ENCODE measurements around the gene TTLL5. TPM values are rescaled to one million over a fixed set of nuclear protein-coding genes. Genes with fewer than 3 reads are reported as not detected.

The TTLL5 gene
- total RNA-seq, 2 experiments from 2014 or later: 28.9 to 43.4 TPM

GRCh38 chr14:75715926-75716780 lies 55.1 kb downstream of the TTLL5 start:
- CTCF ChIA-PET: interaction anchor here (1.1 kb wide), 1 partner anchor 13 kb away, joined by 4 read pairs; no protein-coding TSS in a partner anchor
- Mint-ChIP-seq H3K9me3 (ENCODE audit: low read depth) (no peaks in the 10 kb centered on the region), H3K4me1 (peaks cover 2% of the 10 kb centered on the region), H3K4me3 (no peak overlapping the region), H3K27ac (no peak overlapping the region), H3K27me3 (no peaks in the 10 kb centered on the region), H3K36me3 (peaks cover 12% of the 10 kb centered on the region)
- DNase-seq (no peak), ATAC-seq (no peak)

GRCh38 chr14:75717729-75718128 lies 56.7 kb downstream of the TTLL5 start:
- no peak for ATAC-seq
- Mint-ChIP-seq H3K4me1 (peaks cover 2% of the 10 kb centered on the region), H3K36me3 (peaks cover 22% of the 10 kb centered on the region), H3K27ac (no peak overlapping the region), H3K27me3 (no peaks in the 10 kb centered on the region), H3K4me3 (no peak overlapping the region), H3K9me3 (ENCODE audit: low read depth) (no peaks in the 10 kb centered on the region)
- no peak for DNase-seq
- CTCF ChIA-PET: interaction anchor here (1.1 to 1.5 kb wide), 3 partner anchors 9 to 265 kb away, joined by 3 to 5 read pairs (median 4); no protein-coding TSS in a partner anchor

GRCh38 chr14:75718199-75718598 lies 57.2 kb downstream of the TTLL5 start:
- no peak overlapping the region for H3K4me3 Mint-ChIP-seq
- no peaks in the 10 kb centered on the region for H3K27me3 Mint-ChIP-seq
- ATAC-seq: no peak
- H3K4me1 Mint-ChIP-seq: peaks cover 3% of the 10 kb centered on the region
- H3K9me3 Mint-ChIP-seq (ENCODE audit: low read depth): no peaks in the 10 kb centered on the region
- CTCF ChIA-PET: interaction anchor here (1.1 to 1.5 kb wide), 4 partner anchors 9 to 264 kb away, joined by 3 to 5 read pairs (median 4); no protein-coding TSS in a partner anchor
- peaks cover 26% of the 10 kb centered on the region for H3K36me3 Mint-ChIP-seq
- no peak overlapping the region for H3K27ac Mint-ChIP-seq
- DNase-seq: no peak

- DNase-seq (no peak), ATAC-seq (no peak)
- no peak overlapping the region for H3K27ac Mint-ChIP-seq
- CTCF ChIA-PET: interaction anchor here (1.4 kb wide), 1 partner anchor 11 kb away, joined by 4 read pairs; no protein-coding TSS in a partner anchor
- H3K4me3 Mint-ChIP-seq: no peak overlapping the region
- H3K27me3 Mint-ChIP-seq: no peaks in the 10 kb centered on the region
- H3K9me3 Mint-ChIP-seq (ENCODE audit: low read depth): no peaks in the 10 kb centered on the region
- peaks cover 31% of the 10 kb centered on the region for H3K36me3 Mint-ChIP-seq
- peaks cover 20% of the 10 kb centered on the region for H3K4me1 Mint-ChIP-seq
These were observed 59.1 kb downstream of the TTLL5 start for GRCh38 chr14:75720116-75720515.

- Mint-ChIP-seq H3K36me3 (peaks cover 39% of the 10 kb centered on the region), H3K4me1 (peaks cover 25% of the 10 kb centered on the region), H3K4me3 (no peak overlapping the region), H3K27me3 (no peaks in the 10 kb centered on the region), H3K9me3 (ENCODE audit: low read depth) (no peaks in the 10 kb centered on the region), H3K27ac (no peak overlapping the region)
- ATAC-seq (no peak), DNase-seq (no peak)
- CTCF ChIA-PET: interaction anchor here (1.4 kb wide), 1 partner anchor 12 kb away, joined by 4 read pairs; no protein-coding TSS in a partner anchor
These were observed 59.9 kb downstream of the TTLL5 start for GRCh38 chr14:75720842-75721498.

GRCh38 chr14:75723716-75724115 lies 62.7 kb downstream of the TTLL5 start:
- Mint-ChIP-seq H3K36me3 (peaks cover 53% of the 10 kb centered on the region), H3K4me1 (peaks cover 24% of the 10 kb centered on the region), H3K4me3 (no peak overlapping the region), H3K27me3 (no peaks in the 10 kb centered on the region), H3K27ac (no peak overlapping the region), H3K9me3 (ENCODE audit: low read depth) (peaks cover 3% of the 10 kb centered on the region)
- DNase-seq (no peak), ATAC-seq (no peak)
- CTCF ChIA-PET: interaction anchor here (1.4 kb wide), 1 partner anchor 15 kb away, joined by 3 read pairs; no protein-coding TSS in a partner anchor

- no peak for ATAC-seq
- Mint-ChIP-seq H3K4me1 (peaks cover 25% of the 10 kb centered on the region), H3K27me3 (no peaks in the 10 kb centered on the region), H3K27ac (no peak overlapping the region), H3K36me3 (peaks cover 50% of the 10 kb centered on the region), H3K9me3 (ENCODE audit: low read depth) (peaks cover 3% of the 10 kb centered on the region), H3K4me3 (no peak overlapping the region)
- CTCF ChIA-PET: interaction anchor here (1.4 kb wide), 1 partner anchor 15 kb away, joined by 3 read pairs; no protein-coding TSS in a partner anchor
- no peak for DNase-seq
These were observed 63.6 kb downstream of the TTLL5 start for GRCh38 chr14:75724414-75725204.

- Mint-ChIP-seq H3K4me3 (no peak overlapping the region), H3K27me3 (no peaks in the 10 kb centered on the region), H3K36me3 (peaks cover 49% of the 10 kb centered on the region), H3K9me3 (ENCODE audit: low read depth) (peaks cover 3% of the 10 kb centered on the region), H3K4me1 (peaks cover 30% of the 10 kb centered on the region), H3K27ac (no peak overlapping the region)
- no peak for DNase-seq
- ATAC-seq: no peak
- CTCF ChIA-PET: interaction anchor here (0.7 kb wide), 1 partner anchor 257 kb away, joined by 3 read pairs; no protein-coding TSS in a partner anchor
These were observed 64.4 kb downstream of the TTLL5 start for GRCh38 chr14:75725481-75725880.

- CTCF ChIA-PET: interaction anchor here (0.7 kb wide), 1 partner anchor 256 kb away, joined by 3 read pairs; no protein-coding TSS in a partner anchor
- no peak overlapping the region for H3K27ac Mint-ChIP-seq
- peaks cover 3% of the 10 kb centered on the region for H3K9me3 Mint-ChIP-seq (ENCODE audit: low read depth)
- peaks cover 30% of the 10 kb centered on the region for H3K4me1 Mint-ChIP-seq
- ATAC-seq (no peak), DNase-seq (no peak)
- H3K4me3 Mint-ChIP-seq: no peak overlapping the region
- peaks cover 43% of the 10 kb centered on the region for H3K36me3 Mint-ChIP-seq
- H3K27me3 Mint-ChIP-seq: no peaks in the 10 kb centered on the region
These were observed 65.3 kb downstream of the TTLL5 start for GRCh38 chr14:75726321-75726720.

- Mint-ChIP-seq H3K36me3 (peaks cover 41% of the 10 kb centered on the region), H3K4me1 (peaks cover 33% of the 10 kb centered on the region), H3K9me3 (ENCODE audit: low read depth) (peaks cover 3% of the 10 kb centered on the region), H3K4me3 (no peak overlapping the region), H3K27ac (no peak overlapping the region), H3K27me3 (no peaks in the 10 kb centered on the region)
- CTCF ChIA-PET: no interaction called here
- DNase-seq (no peak), ATAC-seq (no peak)
These were observed 66.1 kb downstream of the TTLL5 start for GRCh38 chr14:75727124-75727523.

GRCh38 chr14:75732888-75733287 lies 71.8 kb downstream of the TTLL5 start:
- no peak overlapping the region for H3K4me3 Mint-ChIP-seq
- H3K9me3 Mint-ChIP-seq (ENCODE audit: low read depth): no peaks in the 10 kb centered on the region
- H3K36me3 Mint-ChIP-seq: peaks cover 15% of the 10 kb centered on the region
- CTCF ChIA-PET: no interaction called here
- ATAC-seq (no peak), DNase-seq (no peak)
- no peaks in the 10 kb centered on the region for H3K27me3 Mint-ChIP-seq
- H3K27ac Mint-ChIP-seq: no peak overlapping the region
- H3K4me1 Mint-ChIP-seq: peaks cover 11% of the 10 kb centered on the region

GRCh38 chr14:75734854-75735253 lies 73.8 kb downstream of the TTLL5 start:
- DNase-seq (no peak), ATAC-seq (no peak)
- Mint-ChIP-seq H3K27me3 (no peaks in the 10 kb centered on the region), H3K36me3 (peaks cover 14% of the 10 kb centered on the region), H3K9me3 (ENCODE audit: low read depth) (no peaks in the 10 kb centered on the region), H3K4me3 (no peak overlapping the region), H3K27ac (no peak overlapping the region), H3K4me1 (peaks cover 7% of the 10 kb centered on the region)
- CTCF ChIA-PET: interaction anchor here (1.3 kb wide), 1 partner anchor 24 kb away, joined by 3 read pairs; no protein-coding TSS in a partner anchor
